ENCODE results near the gene PCDHB11. TPM values are rescaled to one million over a fixed set of nuclear protein-coding genes. Genes with fewer than 3 reads are reported as not detected.
"Not testable (repeated sequence)": the region's sequence is repeated elsewhere in the genome, so short reads cannot be mapped to it uniquely, and the experiment has no call there.

PCDHB11 gene
- total RNA-seq, 6 donors from 2014 or later, result 0.78 to 3.4 (median 1.5) TPM

GRCh38 chr5:141208478-141208877 is 9.1 kb downstream of the PCDHB11 start, which contains the start of gene PCDHB12:
Gene PCDHB12 (plus strand): TSS chr5:141208719. CDS start chr5:141208908, 189 bp downstream.
- ATAC-seq (ENCODE audit: low FRiP score in 2 of 2) (no peak), DNase-seq (no peak)
- TF ChIP-seq, protein P1, sequence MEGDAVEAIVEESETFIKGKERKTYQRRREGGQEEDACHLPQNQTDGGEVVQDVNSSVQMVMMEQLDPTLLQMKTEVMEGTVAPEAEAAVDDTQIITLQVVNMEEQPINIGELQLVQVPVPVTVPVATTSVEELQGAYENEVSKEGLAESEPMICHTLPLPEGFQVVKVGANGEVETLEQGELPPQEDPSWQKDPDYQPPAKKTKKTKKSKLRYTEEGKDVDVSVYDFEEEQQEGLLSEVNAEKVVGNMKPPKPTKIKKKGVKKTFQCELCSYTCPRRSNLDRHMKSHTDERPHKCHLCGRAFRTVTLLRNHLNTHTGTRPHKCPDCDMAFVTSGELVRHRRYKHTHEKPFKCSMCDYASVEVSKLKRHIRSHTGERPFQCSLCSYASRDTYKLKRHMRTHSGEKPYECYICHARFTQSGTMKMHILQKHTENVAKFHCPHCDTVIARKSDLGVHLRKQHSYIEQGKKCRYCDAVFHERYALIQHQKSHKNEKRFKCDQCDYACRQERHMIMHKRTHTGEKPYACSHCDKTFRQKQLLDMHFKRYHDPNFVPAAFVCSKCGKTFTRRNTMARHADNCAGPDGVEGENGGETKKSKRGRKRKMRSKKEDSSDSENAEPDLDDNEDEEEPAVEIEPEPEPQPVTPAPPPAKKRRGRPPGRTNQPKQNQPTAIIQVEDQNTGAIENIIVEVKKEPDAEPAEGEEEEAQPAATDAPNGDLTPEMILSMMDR (IDR thresholded peaks at IDR 0.05), result no peak
- no peak for TF ChIP-seq POLR2AphosphoS5 (IDR thresholded peaks at IDR 0.05)
- no peak for TF ChIP-seq EP300 (IDR thresholded peaks at IDR 0.05)
- no peak for TF ChIP-seq POLR2A (IDR thresholded peaks at IDR 0.05)
- Histone ChIP-seq H3K36me3 (no peaks in the 10 kb centered on the region), H3K27me3 (no peaks in the 10 kb centered on the region), H3K4me1 (no peaks in the 10 kb centered on the region), H3K9me3 (peaks cover 26 to 37% (median 34%) of the 10 kb centered on the region in 4 donors), H3K27ac (no peak within 1 kb of the TSS), H3K4me3 (peak within 1 kb of the TSS in 2 of 4 donors; percentile 17 to 21)
- WGBS, 2 donors, result 22 to 26% methylated on average over 11 of the region's 11 CpGs

DNA sequence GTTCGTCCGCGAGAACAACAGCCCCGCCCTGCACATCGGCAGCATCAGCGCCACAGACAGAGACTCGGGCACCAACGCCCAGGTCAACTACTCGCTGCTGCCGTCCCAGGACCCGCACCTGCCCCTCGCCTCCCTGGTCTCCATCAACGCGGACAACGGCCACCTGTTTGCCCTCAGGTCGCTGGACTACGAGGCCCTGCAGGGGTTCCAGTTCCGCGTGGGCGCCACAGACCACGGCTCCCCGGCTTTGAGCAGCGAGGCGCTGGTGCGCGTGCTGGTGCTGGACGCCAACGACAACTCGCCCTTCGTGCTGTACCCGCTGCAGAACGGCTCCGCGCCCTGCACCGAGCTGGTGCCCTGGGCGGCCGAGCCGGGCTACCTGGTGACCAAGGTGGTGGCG is 10.9 kb downstream of the PCDHB11 start:
- H3K4me3 ChIP-seq; H3K4me1 ChIP-seq; H3K36me3 ChIP-seq; H3K27ac ChIP-seq; H3K27me3 ChIP-seq; ATAC-seq (ENCODE audit: low FRiP score in 2 of 2): not testable (repeated sequence)
- WGBS, 2 donors, result 24 to 33% methylated on average over 15 to 18 of the region's 39 CpGs
- H3K9me3 ChIP-seq, result peaks cover 26 to 50% (median 42%) of the 10 kb centered on the region in 4 donors
- DNase-seq, result peak in 1 of 2 donors; percentile 69

- not testable (repeated sequence) for ATAC-seq (ENCODE audit: low FRiP score in 2 of 2); H3K36me3 ChIP-seq; H3K27me3 ChIP-seq; H3K4me1 ChIP-seq; H3K27ac ChIP-seq; H3K4me3 ChIP-seq
- WGBS, 2 donors, result 16 to 21% methylated on average over 5 to 6 of the region's 27 CpGs
- DNase-seq, result peak in 1 of 2 donors; percentile 65
- H3K9me3 ChIP-seq, result peaks cover 26 to 54% (median 43%) of the 10 kb centered on the region in 4 donors
Observed at GRCh38 chr5:141210849-141211248, 11.4 kb downstream of the PCDHB11 start.

GRCh38 chr5:141213656-141214339 is 14.4 kb downstream of the PCDHB11 start, which contains the start of gene PCDHB13:
Gene PCDHB13 (plus strand): TSS chr5:141213919. CDS start chr5:141214124, 205 bp downstream.
- ATAC-seq (ENCODE audit: low FRiP score in 2 of 2), result peak in 1 of 2 donors; percentile 57
- H3K9me3 ChIP-seq, result peaks cover 44 to 69% (median 58%) of the 10 kb centered on the region in 4 donors

DNA sequence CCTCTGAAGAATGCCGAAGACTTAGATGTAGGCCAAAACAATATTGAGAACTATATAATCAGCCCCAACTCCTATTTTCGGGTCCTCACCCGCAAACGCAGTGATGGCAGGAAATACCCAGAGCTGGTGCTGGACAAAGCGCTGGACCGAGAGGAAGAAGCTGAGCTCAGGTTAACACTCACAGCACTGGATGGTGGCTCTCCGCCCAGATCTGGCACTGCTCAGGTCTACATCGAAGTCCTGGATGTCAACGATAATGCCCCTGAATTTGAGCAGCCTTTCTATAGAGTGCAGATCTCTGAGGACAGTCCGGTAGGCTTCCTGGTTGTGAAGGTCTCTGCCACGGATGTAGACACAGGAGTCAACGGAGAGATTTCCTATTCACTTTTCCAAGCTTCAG is 15.2 kb downstream of the PCDHB11 start:
- WGBS, 2 donors, result 54% methylated on average over 5 to 12 of the region's 12 CpGs
- H3K27me3 ChIP-seq; H3K27ac ChIP-seq; H3K4me3 ChIP-seq; H3K36me3 ChIP-seq; ATAC-seq (ENCODE audit: low FRiP score in 2 of 2); H3K4me1 ChIP-seq; DNase-seq: not testable (repeated sequence)
- H3K9me3 ChIP-seq, result peaks cover 51 to 71% (median 58%) of the 10 kb centered on the region in 4 donors

More at GRCh38 chr5:141213656-141214339, 14.4 kb downstream of the PCDHB11 start, which contains the start of gene PCDHB13:
- not testable (repeated sequence) for H3K27ac ChIP-seq, H3K36me3 ChIP-seq, H3K4me1 ChIP-seq, DNase-seq, H3K27me3 ChIP-seq
- TF ChIP-seq, protein P1 (IDR thresholded peaks at IDR 0.05), result peak in 3 of 6 experiments; percentile 28 to 29 (median 29)
- H3K4me3 ChIP-seq, result peak within 1 kb of the TSS in 2 of 4 donors; percentile 10 to 17
- 15 to 17% methylated on average over 11 to 13 of the region's 18 CpGs for WGBS, 2 donors

DNA sequence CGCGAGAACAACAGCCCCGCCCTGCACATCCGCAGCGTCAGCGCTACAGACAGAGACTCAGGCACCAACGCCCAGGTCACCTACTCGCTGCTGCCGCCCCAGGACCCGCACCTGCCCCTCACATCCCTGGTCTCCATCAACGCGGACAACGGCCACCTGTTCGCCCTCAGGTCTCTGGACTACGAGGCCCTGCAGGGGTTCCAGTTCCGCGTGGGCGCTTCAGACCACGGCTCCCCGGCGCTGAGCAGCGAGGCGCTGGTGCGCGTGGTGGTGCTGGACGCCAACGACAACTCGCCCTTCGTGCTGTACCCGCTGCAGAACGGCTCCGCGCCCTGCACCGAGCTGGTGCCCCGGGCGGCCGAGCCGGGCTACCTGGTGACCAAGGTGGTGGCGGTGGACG is 16.1 kb downstream of the PCDHB11 start:
- DNase-seq, result peak in 1 of 2 donors; percentile 61
- not testable (repeated sequence) for ATAC-seq (ENCODE audit: low FRiP score in 2 of 2)

GRCh38 chr5:141216035-141216434 is 16.6 kb downstream of the PCDHB11 start:
- ATAC-seq (ENCODE audit: low FRiP score in 2 of 2); H3K4me1 ChIP-seq; H3K4me3 ChIP-seq; H3K27me3 ChIP-seq; H3K36me3 ChIP-seq; H3K27ac ChIP-seq: not testable (repeated sequence)
- H3K9me3 ChIP-seq, result peaks cover 48 to 65% (median 60%) of the 10 kb centered on the region in 4 donors
- 30 to 41% methylated on average over 11 to 18 of the region's 26 CpGs for WGBS, 2 donors
- DNase-seq, result peak in 1 of 2 donors; percentile 58

More for the DNA sequence above, 16.1 kb downstream of the PCDHB11 start:
- not testable (repeated sequence) for H3K4me1 ChIP-seq, H3K27ac ChIP-seq, H3K27me3 ChIP-seq, H3K36me3 ChIP-seq, H3K4me3 ChIP-seq
- 12 to 44% methylated on average over 6 to 33 of the region's 40 CpGs for WGBS, 2 donors
- peaks cover 49 to 67% (median 60%) of the 10 kb centered on the region in 4 donors for H3K9me3 ChIP-seq

All from upper lobe of left lung (tissue), 6 donors.